HG02623 (cell line): ENCODE measurements around the gene TNXB.
"Not testable (repeated sequence)": the region's sequence is repeated elsewhere in the genome, so short reads cannot be mapped to it uniquely, and the experiment has no call there.

Experiments used
- ATAC-seq: cut with Tn5 transposase; IDR thresholded peaks from one replicate; pipeline ENCODE4 v1.9.1; 2021; ENCODE audit warnings: moderate library complexity; ENCODE audit not compliant: unreplicated experiment

Gene TNXB

GRCh38 chr6:32086661-32087573 is 22.2 kb downstream of the TNXB start:
- no peak for ATAC-seq

- no peak for ATAC-seq
Observed at GRCh38 chr6:32085759-32086459, 23.2 kb downstream of the TNXB start.

GRCh38 chr6:32084780-32085179 is 24.4 kb downstream of the TNXB start:
- ATAC-seq: no peak

GRCh38 chr6:32083812-32084768 is 25.0 kb downstream of the TNXB start:
- no peak for ATAC-seq

- no peak for ATAC-seq
Observed at GRCh38 chr6:32082935-32083334, 26.2 kb downstream of the TNXB start.

- no peak for ATAC-seq
Observed at GRCh38 chr6:32082478-32082877, 26.7 kb downstream of the TNXB start.

- no peak for ATAC-seq
Observed at GRCh38 chr6:32081168-32081990, 27.8 kb downstream of the TNXB start.

GRCh38 chr6:32079566-32080290 is 29.4 kb downstream of the TNXB start:
- ATAC-seq: no peak

- ATAC-seq: no peak
Observed at GRCh38 chr6:32076321-32076809, 32.8 kb downstream of the TNXB start.

GRCh38 chr6:32075781-32076180 is 33.4 kb downstream of the TNXB start:
- no peak for ATAC-seq

- no peak for ATAC-seq
Observed at GRCh38 chr6:32074996-32075532, 34.1 kb downstream of the TNXB start.

GRCh38 chr6:32073613-32074012 is 35.5 kb downstream of the TNXB start:
- no peak for ATAC-seq

GRCh38 chr6:32073101-32073500 is 36.0 kb downstream of the TNXB start:
- no peak for ATAC-seq

- ATAC-seq: no peak
Observed at GRCh38 chr6:32070814-32071543, 38.2 kb downstream of the TNXB start.

- ATAC-seq: no peak
Observed at GRCh38 chr6:32069878-32070515, 39.1 kb downstream of the TNXB start.

GRCh38 chr6:32069460-32069859 is 39.7 kb downstream of the TNXB start:
- ATAC-seq: no peak

- no peak for ATAC-seq
Observed at GRCh38 chr6:32068867-32069266, 40.3 kb downstream of the TNXB start.

GRCh38 chr6:32068315-32068714 is 40.8 kb downstream of the TNXB start:
- ATAC-seq: not testable (repeated sequence)
